GM23338 (cell line): ENCODE measurements around the gene FRAS1. TPM values are rescaled to one million over a fixed set of nuclear protein-coding genes. Genes with fewer than 3 reads are reported as not detected.

Experiments used
- ATAC-seq: fragments of 200-7000 bp; cut with Tn5 transposase; 3 replicates; pipeline ENCODE4 v1.9.1; 2020
- DNase-seq: peaks from one replicate; pipeline ENCODE4 v3.0.0-alpha.2; 2015; ENCODE audit warnings: low spot score
- H2AFZ ChIP-seq: fragments of 200-600 bp; sonication (generic); 2 replicates; pipeline ENCODE4 v1.8.0; 2016; ENCODE audit warnings: antibody characterized with exemption, mild to moderate bottlenecking, moderate library complexity
- H3F3A ChIP-seq: fragments of 200-600 bp; sonication (generic); replicated peaks from 2 replicates; pipeline ENCODE4 v1.8.0; 2017; ENCODE audit warnings: antibody characterized with exemption, mixed run types, low read depth
- H3K27ac ChIP-seq: fragments of 200-600 bp; sonication (generic); 2 replicates; pipeline ENCODE4 v1.6.1; 2016; ENCODE audit warnings: low read depth
- H3K27me3 ChIP-seq: fragments of 200-600 bp; sonication (generic); 2 replicates; pipeline ENCODE4 v1.8.0; 2016; ENCODE audit warnings: mild to moderate bottlenecking, mixed run types, moderate library complexity; ENCODE audit not compliant: insufficient read depth
- H3K36me3 ChIP-seq: fragments of 200-600 bp; sonication (generic); 2 replicates; pipeline ENCODE4 v1.8.0; 2016; ENCODE audit warnings: mild to moderate bottlenecking; ENCODE audit not compliant: insufficient read depth
- H3K4me1 ChIP-seq: fragments of 200-600 bp; sonication (generic); 2 replicates; pipeline ENCODE4 v1.8.0; 2016; ENCODE audit warnings: mild to moderate bottlenecking, moderate library complexity; ENCODE audit not compliant: insufficient read depth
- H3K4me2 ChIP-seq: fragments of 200-600 bp; sonication (generic); 2 replicates; pipeline ENCODE4 v1.7.1; 2017; ENCODE audit warnings: mixed run types
- H3K4me3 ChIP-seq: fragments of 200-600 bp; sonication (generic); 2 replicates; pipeline ENCODE4 v1.6.1; 2016; ENCODE audit warnings: mixed run types
- H3K79me2 ChIP-seq: fragments of 200-600 bp; sonication (generic); replicated peaks from 2 replicates; pipeline ENCODE4 v1.8.0; 2017; ENCODE audit warnings: mild to moderate bottlenecking; ENCODE audit not compliant: insufficient read depth
- H3K9me2 ChIP-seq: fragments of 200-600 bp; sonication (generic); 2 replicates; pipeline ENCODE4 v1.8.0; 2017; ENCODE audit not compliant: insufficient read depth
- H4K20me1 ChIP-seq: fragments of 200-600 bp; sonication (generic); replicated peaks from 2 replicates; pipeline ENCODE4 v1.8.0; 2017; ENCODE audit warnings: mild to moderate bottlenecking; ENCODE audit not compliant: insufficient read depth
- H3K27ac Mint-ChIP-seq: 2 replicates; pipeline ENCODE4 v1.8.0; 2020; ENCODE audit warnings: inconsistent platforms, mild to moderate bottlenecking, moderate library complexity, mixed read lengths
- H3K27me3 Mint-ChIP-seq: 3 replicates; pipeline ENCODE4 v1.8.0; 2022; ENCODE audit warnings: low read depth, mild to moderate bottlenecking, moderate library complexity, mixed read lengths, inconsistent platforms; ENCODE audit not compliant: insufficient read depth, poor library complexity
- H3K36me3 Mint-ChIP-seq: 3 replicates; pipeline ENCODE4 v1.8.0; 2021; ENCODE audit warnings: low read depth, mild to moderate bottlenecking, inconsistent platforms, moderate library complexity, mixed read lengths
- H3K4me1 Mint-ChIP-seq: 3 replicates; pipeline ENCODE4 v1.8.0; 2020; ENCODE audit warnings: mild to moderate bottlenecking, inconsistent platforms, mixed read lengths
- H3K4me3 Mint-ChIP-seq: 3 replicates; pipeline ENCODE4 v1.8.0; 2021; ENCODE audit warnings: moderate library complexity, mild to moderate bottlenecking, inconsistent platforms, mixed read lengths
- H3K9me3 Mint-ChIP-seq: 3 replicates; pipeline ENCODE4 v1.8.0; 2020; ENCODE audit warnings: moderate library complexity, mild to moderate bottlenecking, inconsistent platforms, mixed read lengths
- CREB1 ChIP-seq: fragments of 250-450 bp; sonication (Bioruptor Pico); IDR thresholded peaks from 2 replicates; pipeline ENCODE4 v1.5.0; 2020; ENCODE audit warnings: low read depth, mild to moderate bottlenecking, moderate library complexity
- EZH2 ChIP-seq: fragments of 200-600 bp; sonication (generic); IDR thresholded peaks from one replicate; pipeline ENCODE4 v1.8.0; 2017; ENCODE audit warnings: antibody characterized with exemption, mild to moderate bottlenecking, low read depth; ENCODE audit not compliant: unreplicated experiment
- EZH2phosphoT487 ChIP-seq: fragments of 200-600 bp; sonication (generic); IDR thresholded peaks from one replicate; pipeline ENCODE4 v1.8.1; 2018; ENCODE audit warnings: antibody characterized with exemption; ENCODE audit not compliant: unreplicated experiment
- JUNB ChIP-seq: IDR thresholded peaks from one replicate; pipeline ENCODE4 v1.6.1; 2016; ENCODE audit warnings: antibody characterized with exemption; ENCODE audit not compliant: unreplicated experiment
- NANOG ChIP-seq: IDR thresholded peaks from 2 replicates; pipeline ENCODE4 v1.6.1; 2016; ENCODE audit warnings: antibody characterized with exemption, borderline replicate concordance
- POLR2AphosphoS5 ChIP-seq: IDR thresholded peaks from 2 replicates; pipeline ENCODE4 v1.6.1; 2016; ENCODE audit warnings: antibody characterized with exemption, low read depth
- STAT1 ChIP-seq: IDR thresholded peaks from one replicate; pipeline ENCODE4 v1.6.1; 2016; ENCODE audit warnings: antibody characterized with exemption; ENCODE audit not compliant: unreplicated experiment
- ZNF114 ChIP-seq: fragments of 250-450 bp; sonication (Bioruptor Pico); IDR thresholded peaks from 2 replicates; pipeline ENCODE4 v1.5.0; 2020; ENCODE audit warnings: mild to moderate bottlenecking, moderate library complexity
- ZNF331 ChIP-seq: fragments of 250-450 bp; sonication (Bioruptor Pico); IDR thresholded peaks from 2 replicates; pipeline ENCODE4 v1.5.0; 2020; ENCODE audit warnings: low read depth, mild to moderate bottlenecking, moderate library complexity
- polyA plus RNA-seq: library from polyadenylated mRNA; unstranded; fragments of >200 nt; fragmentation: Nextera tagmentation; extraction: Ambion mirVana; gene quantifications from 2 replicates; pipeline ENCODE4 v1.2.1, GENCODE V29; 2016
- total RNA-seq: library from RNA; depleted of rRNA; stranded (reverse); fragments of >200 nt; shearing (Covaris generic); gene quantifications from 2 replicates; pipeline ENCODE4 v1.2.3, GENCODE V29; 2014
- TF ChIP-seq, protein P1 (sequence below): IDR thresholded peaks from 2 replicates; pipeline ENCODE4 v1.6.1; 2016; ENCODE audit warnings: antibody characterized with exemption
- TF ChIP-seq, protein P2 (sequence below): IDR thresholded peaks from one replicate; pipeline ENCODE4 v1.6.1; 2018; ENCODE audit warnings: antibody characterized with exemption; ENCODE audit not compliant: unreplicated experiment
- TF ChIP-seq, protein P3 (sequence below), 2 experiments: fragments of 200-600 bp in 1 of 2; sonication (generic) in 1 of 2; conservative IDR thresholded peaks; 2 replicates each; pipeline versions ENCODE4 v1.5.1 to v1.6.1; 2016 to 2017; ENCODE audit warnings: antibody characterized with exemption in 2 of 2, low read depth in 2 of 2, mild to moderate bottlenecking in 2 of 2, moderate library complexity in 1 of 2
- TF ChIP-seq, protein P4 (sequence below): fragments of 250-450 bp; sonication (Bioruptor Pico); IDR thresholded peaks from 2 replicates; pipeline ENCODE4 v1.5.0; 2020; ENCODE audit warnings: mild to moderate bottlenecking, moderate library complexity

The FRAS1 gene
- total and polyA plus RNA-seq, 2 experiments from 2014 or later, result 12.4 to 108 TPM

DNA sequence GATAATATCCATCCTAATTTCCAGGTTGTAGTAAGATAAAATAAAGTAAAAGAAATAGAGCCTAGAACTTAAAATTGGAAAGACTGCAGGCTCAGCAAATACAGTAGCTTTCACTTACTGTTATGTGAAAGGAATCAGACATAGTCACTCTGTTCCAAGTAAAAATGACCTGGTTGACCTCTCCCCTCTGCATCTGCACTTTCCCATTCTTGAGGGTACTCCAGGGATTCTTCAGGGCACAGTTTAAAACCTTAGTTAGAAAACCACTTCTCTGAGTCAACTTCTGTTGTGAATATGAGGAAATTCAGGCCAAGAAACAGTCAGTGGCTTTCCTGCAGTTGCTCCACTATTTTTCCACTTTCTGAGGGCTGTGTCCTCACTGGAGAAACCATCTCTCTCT is 42.9 kb downstream of the FRAS1 start:
- H3K9me2 ChIP-seq, result no peaks in the 10 kb centered on the region
- peaks cover 11% of the 10 kb centered on the region; the same call in 1 of the 2 replicates for H3K36me3 ChIP-seq
- H3K4me1 Mint-ChIP-seq, result peaks cover 3% of the 10 kb centered on the region; the same call in 2 of the 3 replicates
- H2AFZ ChIP-seq, result no peak overlapping the region
- H3K4me1 ChIP-seq, result peaks cover 9% of the 10 kb centered on the region
- peaks cover 48% of the 10 kb centered on the region for H3K36me3 Mint-ChIP-seq
- no peak overlapping the region for H3K4me3 Mint-ChIP-seq
- no peaks in the 10 kb centered on the region for H3K27me3 ChIP-seq
- H3K27ac Mint-ChIP-seq, result no peak overlapping the region
- no peaks in the 10 kb centered on the region for H3F3A ChIP-seq
- H3K9me3 Mint-ChIP-seq, result peaks cover 27% of the 10 kb centered on the region
- no peaks in the 10 kb centered on the region for H3K27me3 Mint-ChIP-seq
- H3K4me3 ChIP-seq, result no peak overlapping the region
- H3K79me2 ChIP-seq, result peaks cover 46% of the 10 kb centered on the region
- TF ChIP-seq STAT1, result no peak
- TF ChIP-seq, protein P1, sequence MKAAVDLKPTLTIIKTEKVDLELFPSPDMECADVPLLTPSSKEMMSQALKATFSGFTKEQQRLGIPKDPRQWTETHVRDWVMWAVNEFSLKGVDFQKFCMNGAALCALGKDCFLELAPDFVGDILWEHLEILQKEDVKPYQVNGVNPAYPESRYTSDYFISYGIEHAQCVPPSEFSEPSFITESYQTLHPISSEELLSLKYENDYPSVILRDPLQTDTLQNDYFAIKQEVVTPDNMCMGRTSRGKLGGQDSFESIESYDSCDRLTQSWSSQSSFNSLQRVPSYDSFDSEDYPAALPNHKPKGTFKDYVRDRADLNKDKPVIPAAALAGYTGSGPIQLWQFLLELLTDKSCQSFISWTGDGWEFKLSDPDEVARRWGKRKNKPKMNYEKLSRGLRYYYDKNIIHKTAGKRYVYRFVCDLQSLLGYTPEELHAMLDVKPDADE, result no peak
- no peak for TF ChIP-seq ZNF331 (CRISPR knock-in tag)
- TF ChIP-seq NANOG, result no peak
- no peak for TF ChIP-seq CREB1 (CRISPR knock-in tag)
- TF ChIP-seq, protein P2, sequence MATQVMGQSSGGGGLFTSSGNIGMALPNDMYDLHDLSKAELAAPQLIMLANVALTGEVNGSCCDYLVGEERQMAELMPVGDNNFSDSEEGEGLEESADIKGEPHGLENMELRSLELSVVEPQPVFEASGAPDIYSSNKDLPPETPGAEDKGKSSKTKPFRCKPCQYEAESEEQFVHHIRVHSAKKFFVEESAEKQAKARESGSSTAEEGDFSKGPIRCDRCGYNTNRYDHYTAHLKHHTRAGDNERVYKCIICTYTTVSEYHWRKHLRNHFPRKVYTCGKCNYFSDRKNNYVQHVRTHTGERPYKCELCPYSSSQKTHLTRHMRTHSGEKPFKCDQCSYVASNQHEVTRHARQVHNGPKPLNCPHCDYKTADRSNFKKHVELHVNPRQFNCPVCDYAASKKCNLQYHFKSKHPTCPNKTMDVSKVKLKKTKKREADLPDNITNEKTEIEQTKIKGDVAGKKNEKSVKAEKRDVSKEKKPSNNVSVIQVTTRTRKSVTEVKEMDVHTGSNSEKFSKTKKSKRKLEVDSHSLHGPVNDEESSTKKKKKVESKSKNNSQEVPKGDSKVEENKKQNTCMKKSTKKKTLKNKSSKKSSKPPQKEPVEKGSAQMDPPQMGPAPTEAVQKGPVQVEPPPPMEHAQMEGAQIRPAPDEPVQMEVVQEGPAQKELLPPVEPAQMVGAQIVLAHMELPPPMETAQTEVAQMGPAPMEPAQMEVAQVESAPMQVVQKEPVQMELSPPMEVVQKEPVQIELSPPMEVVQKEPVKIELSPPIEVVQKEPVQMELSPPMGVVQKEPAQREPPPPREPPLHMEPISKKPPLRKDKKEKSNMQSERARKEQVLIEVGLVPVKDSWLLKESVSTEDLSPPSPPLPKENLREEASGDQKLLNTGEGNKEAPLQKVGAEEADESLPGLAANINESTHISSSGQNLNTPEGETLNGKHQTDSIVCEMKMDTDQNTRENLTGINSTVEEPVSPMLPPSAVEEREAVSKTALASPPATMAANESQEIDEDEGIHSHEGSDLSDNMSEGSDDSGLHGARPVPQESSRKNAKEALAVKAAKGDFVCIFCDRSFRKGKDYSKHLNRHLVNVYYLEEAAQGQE, result no peak
- TF ChIP-seq POLR2AphosphoS5, result no peak
- TF ChIP-seq JUNB, result no peak
- TF ChIP-seq ZNF114 (CRISPR knock-in tag), result no peak
- TF ChIP-seq, protein P3, sequence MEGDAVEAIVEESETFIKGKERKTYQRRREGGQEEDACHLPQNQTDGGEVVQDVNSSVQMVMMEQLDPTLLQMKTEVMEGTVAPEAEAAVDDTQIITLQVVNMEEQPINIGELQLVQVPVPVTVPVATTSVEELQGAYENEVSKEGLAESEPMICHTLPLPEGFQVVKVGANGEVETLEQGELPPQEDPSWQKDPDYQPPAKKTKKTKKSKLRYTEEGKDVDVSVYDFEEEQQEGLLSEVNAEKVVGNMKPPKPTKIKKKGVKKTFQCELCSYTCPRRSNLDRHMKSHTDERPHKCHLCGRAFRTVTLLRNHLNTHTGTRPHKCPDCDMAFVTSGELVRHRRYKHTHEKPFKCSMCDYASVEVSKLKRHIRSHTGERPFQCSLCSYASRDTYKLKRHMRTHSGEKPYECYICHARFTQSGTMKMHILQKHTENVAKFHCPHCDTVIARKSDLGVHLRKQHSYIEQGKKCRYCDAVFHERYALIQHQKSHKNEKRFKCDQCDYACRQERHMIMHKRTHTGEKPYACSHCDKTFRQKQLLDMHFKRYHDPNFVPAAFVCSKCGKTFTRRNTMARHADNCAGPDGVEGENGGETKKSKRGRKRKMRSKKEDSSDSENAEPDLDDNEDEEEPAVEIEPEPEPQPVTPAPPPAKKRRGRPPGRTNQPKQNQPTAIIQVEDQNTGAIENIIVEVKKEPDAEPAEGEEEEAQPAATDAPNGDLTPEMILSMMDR (conservative IDR thresholded peaks at IDR 0.05; ENCODE audit: low read depth in 2 of 2), result no peak
- TF ChIP-seq, protein P4, sequence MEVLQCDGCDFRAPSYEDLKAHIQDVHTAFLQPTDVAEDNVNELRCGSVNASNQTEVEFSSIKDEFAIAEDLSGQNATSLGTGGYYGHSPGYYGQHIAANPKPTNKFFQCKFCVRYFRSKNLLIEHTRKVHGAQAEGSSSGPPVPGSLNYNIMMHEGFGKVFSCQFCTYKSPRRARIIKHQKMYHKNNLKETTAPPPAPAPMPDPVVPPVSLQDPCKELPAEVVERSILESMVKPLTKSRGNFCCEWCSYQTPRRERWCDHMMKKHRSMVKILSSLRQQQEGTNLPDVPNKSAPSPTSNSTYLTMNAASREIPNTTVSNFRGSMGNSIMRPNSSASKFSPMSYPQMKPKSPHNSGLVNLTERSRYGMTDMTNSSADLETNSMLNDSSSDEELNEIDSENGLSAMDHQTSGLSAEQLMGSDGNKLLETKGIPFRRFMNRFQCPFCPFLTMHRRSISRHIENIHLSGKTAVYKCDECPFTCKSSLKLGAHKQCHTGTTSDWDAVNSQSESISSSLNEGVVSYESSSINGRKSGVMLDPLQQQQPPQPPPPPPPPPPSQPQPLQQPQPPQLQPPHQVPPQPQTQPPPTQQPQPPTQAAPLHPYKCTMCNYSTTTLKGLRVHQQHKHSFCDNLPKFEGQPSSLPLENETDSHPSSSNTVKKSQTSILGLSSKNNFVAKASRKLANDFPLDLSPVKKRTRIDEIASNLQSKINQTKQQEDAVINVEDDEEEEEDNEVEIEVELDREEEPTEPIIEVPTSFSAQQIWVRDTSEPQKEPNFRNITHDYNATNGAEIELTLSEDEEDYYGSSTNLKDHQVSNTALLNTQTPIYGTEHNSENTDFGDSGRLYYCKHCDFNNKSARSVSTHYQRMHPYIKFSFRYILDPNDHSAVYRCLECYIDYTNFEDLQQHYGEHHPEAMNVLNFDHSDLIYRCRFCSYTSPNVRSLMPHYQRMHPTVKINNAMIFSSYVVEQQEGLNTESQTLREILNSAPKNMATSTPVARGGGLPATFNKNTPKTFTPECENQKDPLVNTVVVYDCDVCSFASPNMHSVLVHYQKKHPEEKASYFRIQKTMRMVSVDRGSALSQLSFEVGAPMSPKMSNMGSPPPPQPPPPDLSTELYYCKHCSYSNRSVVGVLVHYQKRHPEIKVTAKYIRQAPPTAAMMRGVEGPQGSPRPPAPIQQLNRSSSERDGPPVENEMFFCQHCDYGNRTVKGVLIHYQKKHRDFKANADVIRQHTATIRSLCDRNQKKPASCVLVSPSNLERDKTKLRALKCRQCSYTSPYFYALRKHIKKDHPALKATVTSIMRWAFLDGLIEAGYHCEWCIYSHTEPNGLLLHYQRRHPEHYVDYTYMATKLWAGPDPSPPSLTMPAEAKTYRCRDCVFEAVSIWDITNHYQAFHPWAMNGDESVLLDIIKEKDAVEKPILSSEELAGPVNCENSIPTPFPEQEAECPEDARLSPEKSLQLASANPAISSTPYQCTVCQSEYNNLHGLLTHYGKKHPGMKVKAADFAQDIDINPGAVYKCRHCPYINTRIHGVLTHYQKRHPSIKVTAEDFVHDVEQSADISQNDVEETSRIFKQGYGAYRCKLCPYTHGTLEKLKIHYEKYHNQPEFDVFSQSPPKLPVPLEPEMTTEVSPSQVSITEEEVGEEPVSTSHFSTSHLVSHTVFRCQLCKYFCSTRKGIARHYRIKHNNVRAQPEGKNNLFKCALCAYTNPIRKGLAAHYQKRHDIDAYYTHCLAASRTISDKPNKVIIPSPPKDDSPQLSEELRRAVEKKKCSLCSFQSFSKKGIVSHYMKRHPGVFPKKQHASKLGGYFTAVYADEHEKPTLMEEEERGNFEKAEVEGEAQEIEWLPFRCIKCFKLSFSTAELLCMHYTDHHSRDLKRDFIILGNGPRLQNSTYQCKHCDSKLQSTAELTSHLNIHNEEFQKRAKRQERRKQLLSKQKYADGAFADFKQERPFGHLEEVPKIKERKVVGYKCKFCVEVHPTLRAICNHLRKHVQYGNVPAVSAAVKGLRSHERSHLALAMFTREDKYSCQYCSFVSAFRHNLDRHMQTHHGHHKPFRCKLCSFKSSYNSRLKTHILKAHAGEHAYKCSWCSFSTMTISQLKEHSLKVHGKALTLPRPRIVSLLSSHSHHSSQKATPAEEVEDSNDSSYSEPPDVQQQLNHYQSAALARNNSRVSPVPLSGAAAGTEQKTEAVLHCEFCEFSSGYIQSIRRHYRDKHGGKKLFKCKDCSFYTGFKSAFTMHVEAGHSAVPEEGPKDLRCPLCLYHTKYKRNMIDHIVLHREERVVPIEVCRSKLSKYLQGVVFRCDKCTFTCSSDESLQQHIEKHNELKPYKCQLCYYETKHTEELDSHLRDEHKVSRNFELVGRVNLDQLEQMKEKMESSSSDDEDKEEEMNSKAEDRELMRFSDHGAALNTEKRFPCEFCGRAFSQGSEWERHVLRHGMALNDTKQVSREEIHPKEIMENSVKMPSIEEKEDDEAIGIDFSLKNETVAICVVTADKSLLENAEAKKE, result no peak
- no peak for TF ChIP-seq EZH2
- no peak for TF ChIP-seq EZH2phosphoT487
- 0 out of 2 replicates have a peak, but pooled peaks cover 5% of the 10 kb centered on the region for H4K20me1 ChIP-seq
- H3K27ac ChIP-seq, result peak overlapping the region; percentile 72; the same call in 1 of the 2 replicates
- ATAC-seq (no peak), DNase-seq (no peak)
- H3K4me2 ChIP-seq, result no peak overlapping the region
